Activated CD8-positive, alpha-beta T cell treated with anti-CD3 and anti-CD28 coated beads, Interleukin-2, amount 10 ng/mL, durations not matched to agents 7 days and 5 days (primary cell): ENCODE results near the gene C1QTNF9B. TPM values are rescaled to one million over a fixed set of nuclear protein-coding genes. Genes with fewer than 3 reads are reported as not detected.
"Not testable (repeated sequence)": the region's sequence is repeated elsewhere in the genome, so short reads cannot be mapped to it uniquely, and the experiment has no call there.

Source experiments
- ATAC-seq: fragments of 150-1000 bp; cut with Tn5 transposase; one replicate; pipeline ENCODE4 v1.10.0; 2021; ENCODE audit warnings: moderate library complexity
- CTCF ChIA-PET: fragments of 350-600 bp; sonication (Branson Sonifier 250); formaldehyde crosslinking; loops from one replicate; lab custom pipeline; 2021; ENCODE audit warnings: antibody characterized with exemption; lab: Charles Lee
- POLR2A ChIA-PET: fragments of 350-600 bp; sonication (Branson Sonifier 250); formaldehyde crosslinking; loops from one replicate; lab custom pipeline; 2021; ENCODE audit warnings: antibody characterized with exemption; lab: Charles Lee
- DNase-seq: peaks from one replicate; pipeline ENCODE4 v3.0.0-alpha.2; 2020
- H3K27ac Mint-ChIP-seq: one replicate; pipeline ENCODE4 v1.8.0; 2021; ENCODE audit warnings: mild to moderate bottlenecking, mixed read lengths
- H3K27me3 Mint-ChIP-seq: one replicate; pipeline ENCODE4 v1.8.0; 2021; ENCODE audit warnings: low read depth, mixed read lengths
- H3K36me3 Mint-ChIP-seq: one replicate; pipeline ENCODE4 v1.8.0; 2021; ENCODE audit warnings: low read depth, mixed read lengths
- H3K4me1 Mint-ChIP-seq: one replicate; pipeline ENCODE4 v1.8.0; 2021; ENCODE audit warnings: low read depth, mixed read lengths
- H3K4me3 Mint-ChIP-seq: one replicate; pipeline ENCODE4 v1.8.0; 2021; ENCODE audit warnings: mild to moderate bottlenecking, mixed read lengths
- H3K9me3 Mint-ChIP-seq: one replicate; pipeline ENCODE4 v1.8.0; 2022; ENCODE audit warnings: mixed read lengths; ENCODE audit not compliant: insufficient read depth
- total RNA-seq, 2 experiments: library from RNA; stranded (reverse); gene quantifications; one replicate each; pipeline ENCODE4 v1.2.3, GENCODE V29; 2021

Gene C1QTNF9B
- not detected for total RNA-seq

DNA sequence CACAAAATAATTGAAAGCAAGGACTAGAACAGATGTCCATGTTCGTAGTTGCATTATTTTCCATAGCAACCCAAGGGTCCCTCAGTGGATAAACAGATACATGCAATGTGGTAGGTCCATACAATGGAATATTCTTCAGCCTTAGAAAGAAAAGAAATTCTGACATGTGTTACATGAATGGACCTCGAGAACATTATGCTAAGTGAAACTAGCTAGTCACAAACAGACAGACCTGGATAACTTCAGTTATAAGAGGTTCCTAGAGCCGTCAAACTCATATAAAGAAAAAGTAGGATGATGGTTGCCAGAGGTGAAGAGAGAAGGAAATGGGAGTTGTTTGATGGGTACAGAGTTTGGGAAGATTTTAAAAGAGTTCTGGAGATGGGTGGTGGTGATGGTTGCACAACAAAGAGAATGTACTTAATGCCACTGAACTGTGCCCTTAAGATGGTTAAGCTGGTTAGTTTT, at the start of gene C1QTNF9B:
Gene C1QTNF9B, minus strand, starts transcription at position 51 of the 468 bp plus-strand sequence.
- H3K4me3 Mint-ChIP-seq, H3K9me3 Mint-ChIP-seq, ATAC-seq, H3K36me3 Mint-ChIP-seq, H3K27ac Mint-ChIP-seq, POLR2A ChIA-PET, DNase-seq: not testable (repeated sequence)
- Mint-ChIP-seq H3K27me3 (peaks cover 24% of the 10 kb centered on the region), H3K4me1 (peaks cover 11% of the 10 kb centered on the region)
- CTCF ChIA-PET: interaction anchor here (3.3 kb wide), 1 partner anchor 430 kb away, joined by 16 read pairs; no protein-coding TSS in a partner anchor

DNA sequence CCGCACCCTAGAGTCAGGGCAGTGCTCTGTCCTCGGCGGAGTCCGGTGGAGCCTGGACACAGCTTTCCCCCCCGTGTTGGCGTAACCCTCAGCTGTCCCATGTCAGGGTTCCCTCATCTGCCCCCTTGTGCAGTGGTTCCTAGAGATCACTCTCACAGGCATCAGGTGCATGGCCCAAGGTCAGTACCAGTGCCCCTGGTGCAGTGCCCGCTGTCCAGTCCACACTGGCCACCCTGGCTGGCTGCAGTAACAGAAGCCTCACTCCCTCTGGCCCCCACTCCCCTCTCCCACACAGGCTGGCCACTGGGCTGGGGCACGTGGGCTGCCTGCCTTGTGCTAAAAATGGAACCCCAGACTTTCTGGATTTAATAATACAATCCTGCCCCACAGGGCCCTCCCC, 49.6 kb upstream of the C1QTNF9B start:
- no peak for ATAC-seq
- Mint-ChIP-seq H3K4me1 (no peaks in the 10 kb centered on the region), H3K27me3 (no peaks in the 10 kb centered on the region), H3K9me3 (no peaks in the 10 kb centered on the region), H3K4me3 (no peak overlapping the region), H3K27ac (no peak overlapping the region), H3K36me3 (no peaks in the 10 kb centered on the region)
- no peak for DNase-seq
- CTCF ChIA-PET: no interaction called here
- POLR2A ChIA-PET: no interaction called here

DNA sequence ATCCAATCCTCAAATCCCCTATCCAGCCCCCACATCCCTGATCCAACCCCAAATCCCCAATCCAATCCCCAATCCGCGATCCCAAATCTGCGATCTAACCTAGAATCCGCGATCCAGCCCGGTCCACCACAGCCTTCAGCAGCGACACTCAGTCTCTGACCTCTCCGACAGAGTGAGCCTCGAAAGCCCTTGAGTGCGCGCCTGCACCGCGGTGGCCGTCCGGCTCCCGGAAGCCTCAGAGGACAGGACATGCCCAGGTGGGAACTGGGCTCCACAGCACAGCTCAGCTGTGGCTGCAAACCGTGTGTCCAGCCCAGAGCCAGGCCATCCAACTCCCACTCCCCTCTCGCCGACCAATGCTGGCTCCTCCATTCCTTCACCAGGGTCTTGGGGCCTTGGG, 48.8 kb upstream of the C1QTNF9B start:
- Mint-ChIP-seq H3K4me3 (no peak overlapping the region), H3K27me3 (no peaks in the 10 kb centered on the region), H3K4me1 (no peaks in the 10 kb centered on the region), H3K36me3 (no peaks in the 10 kb centered on the region), H3K27ac (no peak overlapping the region), H3K9me3 (no peaks in the 10 kb centered on the region)
- DNase-seq (no peak), ATAC-seq (no peak)
- POLR2A ChIA-PET: no interaction called here
- CTCF ChIA-PET: no interaction called here

DNA sequence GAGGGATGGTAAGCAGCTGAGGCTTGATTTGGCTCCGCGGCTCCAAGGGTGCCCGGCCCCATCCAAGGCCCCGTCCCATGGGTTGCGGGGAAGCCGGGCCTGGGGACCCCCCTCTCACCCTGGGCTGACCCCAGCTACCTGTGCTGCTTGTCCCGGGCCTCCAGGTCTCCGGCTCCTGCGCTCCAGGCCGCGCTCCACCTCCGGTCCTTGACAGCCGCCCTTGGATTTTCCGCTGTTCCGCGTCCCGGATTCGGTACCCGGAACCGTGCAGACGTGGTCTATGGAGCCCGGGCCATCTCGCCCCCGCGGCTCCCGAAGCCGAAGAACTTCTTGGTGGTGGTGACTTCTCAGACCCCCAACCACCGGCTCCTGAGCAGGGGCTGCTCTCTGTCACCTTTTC, 48.3 kb upstream of the C1QTNF9B start:
- no peaks in the 10 kb centered on the region for H3K4me1 Mint-ChIP-seq
- DNase-seq (no peak), ATAC-seq (no peak)
- H3K27ac Mint-ChIP-seq: no peak overlapping the region
- ChIA-PET POLR2A (no interaction called here), CTCF (no interaction called here)
- no peaks in the 10 kb centered on the region for H3K36me3 Mint-ChIP-seq
- no peaks in the 10 kb centered on the region for H3K9me3 Mint-ChIP-seq
- H3K27me3 Mint-ChIP-seq: peaks cover 2% of the 10 kb centered on the region
- H3K4me3 Mint-ChIP-seq: no peak overlapping the region

DNA sequence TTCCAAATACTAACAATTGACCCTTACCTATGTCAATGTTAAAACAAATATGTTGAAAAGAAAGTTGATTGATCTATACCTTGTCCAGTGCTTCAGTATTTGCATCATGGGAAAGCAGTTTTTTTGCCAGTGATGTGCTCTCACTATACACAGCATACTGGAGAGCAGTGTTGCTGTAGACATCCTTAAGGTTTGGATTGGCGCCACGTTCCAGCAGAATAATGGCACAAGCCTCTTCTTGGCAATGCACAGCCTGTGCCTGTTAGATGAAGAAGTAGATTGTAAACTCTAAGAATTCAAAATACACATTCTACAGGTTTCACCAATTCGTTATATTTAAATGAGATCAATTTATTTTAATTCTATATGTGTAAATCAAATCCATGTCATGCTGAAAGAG, 43.9 kb upstream of the C1QTNF9B start:
- Mint-ChIP-seq H3K27ac (no peak overlapping the region), H3K36me3 (no peaks in the 10 kb centered on the region), H3K4me3 (no peak overlapping the region), H3K9me3 (no peaks in the 10 kb centered on the region), H3K4me1 (no peaks in the 10 kb centered on the region), H3K27me3 (peaks cover 27% of the 10 kb centered on the region)
- ChIA-PET CTCF (interaction anchor here (0.7 to 1.1 kb wide), 3 partner anchors 20 to 80 kb away, joined by 3 to 4 read pairs (median 3); no protein-coding TSS in a partner anchor), POLR2A (no interaction called here)
- DNase-seq (no peak), ATAC-seq (no peak)

DNA sequence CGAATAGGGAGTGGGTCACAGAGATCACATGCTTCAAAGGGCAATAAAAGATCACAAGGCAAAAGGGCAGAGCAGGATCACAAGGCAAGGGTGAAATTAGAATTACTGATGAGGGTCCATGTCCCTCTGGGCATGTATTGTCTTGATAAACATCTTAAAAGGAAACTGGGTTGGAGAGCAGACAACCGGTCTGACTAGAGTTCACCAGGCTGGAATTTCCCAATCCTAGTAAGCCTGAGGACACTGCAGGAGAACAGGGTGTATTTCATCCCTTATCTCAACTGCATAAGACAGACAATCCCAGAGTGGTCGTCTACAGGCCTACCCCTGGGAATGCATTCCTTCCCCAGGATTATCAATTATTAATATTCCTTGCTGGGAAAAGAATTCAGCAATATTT, 42.4 kb upstream of the C1QTNF9B start:
- H3K9me3 Mint-ChIP-seq, POLR2A ChIA-PET, H3K36me3 Mint-ChIP-seq: not testable (repeated sequence)

DNA sequence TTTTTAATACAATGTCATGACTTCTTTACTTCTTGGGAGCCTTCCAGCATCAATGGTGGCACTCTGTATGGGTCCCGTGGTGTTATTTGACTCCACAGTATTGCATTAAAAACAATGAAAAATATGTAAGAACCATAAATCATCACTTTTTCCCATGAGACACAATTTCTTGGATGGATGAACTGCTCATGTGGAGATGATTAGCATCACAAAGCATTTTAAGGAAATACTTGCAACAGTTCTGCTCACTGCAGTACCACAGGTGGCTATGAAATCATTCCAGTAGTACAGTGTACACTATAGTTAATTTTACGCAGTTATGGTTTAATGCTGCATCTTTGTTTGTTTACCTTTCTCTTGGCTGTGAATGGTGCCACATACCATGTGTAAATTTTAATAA, 37.2 kb upstream of the C1QTNF9B start:
- no peaks in the 10 kb centered on the region for H3K36me3 Mint-ChIP-seq
- no peak for DNase-seq
- CTCF ChIA-PET: no interaction called here
- H3K27me3 Mint-ChIP-seq: peaks cover 44% of the 10 kb centered on the region
- POLR2A ChIA-PET: no interaction called here
- no peak overlapping the region for H3K4me3 Mint-ChIP-seq
- no peak overlapping the region for H3K27ac Mint-ChIP-seq
- no peak for ATAC-seq
- H3K9me3 Mint-ChIP-seq: no peaks in the 10 kb centered on the region
- no peaks in the 10 kb centered on the region for H3K4me1 Mint-ChIP-seq

More for the DNA sequence above, 42.4 kb upstream of the C1QTNF9B start:
- CTCF ChIA-PET, H3K27ac Mint-ChIP-seq, H3K4me3 Mint-ChIP-seq, ATAC-seq, H3K4me1 Mint-ChIP-seq, DNase-seq: not testable (repeated sequence)
- peaks cover 34% of the 10 kb centered on the region for H3K27me3 Mint-ChIP-seq

DNA sequence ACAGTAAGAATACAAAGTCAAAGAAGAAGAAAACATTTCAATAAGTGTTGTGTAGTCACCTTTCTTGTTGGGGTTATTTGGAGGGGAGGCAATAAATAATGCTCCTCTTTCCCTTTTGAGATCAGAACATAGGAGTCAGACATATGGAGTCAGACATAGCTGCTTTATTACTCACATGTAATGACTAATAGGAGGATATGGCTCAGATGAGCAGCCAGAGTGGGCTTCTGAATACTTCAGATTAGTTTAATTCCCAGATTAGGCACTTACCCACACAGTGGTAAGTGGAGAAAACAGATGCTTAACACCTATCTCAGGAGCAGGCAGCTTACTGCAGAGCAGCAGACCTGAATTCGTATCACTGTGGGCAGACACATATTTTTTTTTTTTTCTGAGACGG, 31.7 kb upstream of the C1QTNF9B start:
- Mint-ChIP-seq H3K27me3 (peaks cover 37% of the 10 kb centered on the region), H3K27ac (no peak overlapping the region), H3K36me3 (no peaks in the 10 kb centered on the region), H3K4me3 (no peak overlapping the region), H3K9me3 (no peaks in the 10 kb centered on the region), H3K4me1 (no peaks in the 10 kb centered on the region)
- ChIA-PET POLR2A (no interaction called here), CTCF (no interaction called here)
- DNase-seq: no peak
- no peak for ATAC-seq

DNA sequence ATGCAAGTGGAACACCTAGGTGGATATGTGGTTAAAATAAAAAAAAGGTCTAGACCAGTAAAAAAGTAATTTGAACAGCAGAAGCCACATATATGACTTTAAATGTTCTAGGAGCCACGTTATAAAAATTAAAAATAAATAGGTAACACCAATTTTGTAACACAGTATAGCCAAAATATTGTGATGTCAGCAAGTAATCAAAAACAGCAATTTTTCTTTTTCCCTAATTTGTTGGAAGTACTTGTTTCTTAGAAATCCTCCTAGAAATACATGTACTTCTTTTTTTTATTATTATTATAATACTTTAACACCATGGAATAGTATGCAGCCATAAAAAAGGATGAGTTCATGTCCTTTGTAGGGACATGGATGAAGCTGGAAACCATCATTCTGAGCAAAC, 25.7 kb upstream of the C1QTNF9B start:
- ChIA-PET CTCF (interaction anchor here (0.9 to 1.5 kb wide), 2 partner anchors 97 to 306 kb away, joined by 3 to 5 read pairs; no protein-coding TSS in a partner anchor), POLR2A (no interaction called here)
- no peaks in the 10 kb centered on the region for H3K4me1 Mint-ChIP-seq
- no peaks in the 10 kb centered on the region for H3K36me3 Mint-ChIP-seq
- H3K27ac Mint-ChIP-seq: no peak overlapping the region
- no peak for DNase-seq
- no peak for ATAC-seq
- peaks cover 27% of the 10 kb centered on the region for H3K27me3 Mint-ChIP-seq
- no peaks in the 10 kb centered on the region for H3K9me3 Mint-ChIP-seq
- no peak overlapping the region for H3K4me3 Mint-ChIP-seq

DNA sequence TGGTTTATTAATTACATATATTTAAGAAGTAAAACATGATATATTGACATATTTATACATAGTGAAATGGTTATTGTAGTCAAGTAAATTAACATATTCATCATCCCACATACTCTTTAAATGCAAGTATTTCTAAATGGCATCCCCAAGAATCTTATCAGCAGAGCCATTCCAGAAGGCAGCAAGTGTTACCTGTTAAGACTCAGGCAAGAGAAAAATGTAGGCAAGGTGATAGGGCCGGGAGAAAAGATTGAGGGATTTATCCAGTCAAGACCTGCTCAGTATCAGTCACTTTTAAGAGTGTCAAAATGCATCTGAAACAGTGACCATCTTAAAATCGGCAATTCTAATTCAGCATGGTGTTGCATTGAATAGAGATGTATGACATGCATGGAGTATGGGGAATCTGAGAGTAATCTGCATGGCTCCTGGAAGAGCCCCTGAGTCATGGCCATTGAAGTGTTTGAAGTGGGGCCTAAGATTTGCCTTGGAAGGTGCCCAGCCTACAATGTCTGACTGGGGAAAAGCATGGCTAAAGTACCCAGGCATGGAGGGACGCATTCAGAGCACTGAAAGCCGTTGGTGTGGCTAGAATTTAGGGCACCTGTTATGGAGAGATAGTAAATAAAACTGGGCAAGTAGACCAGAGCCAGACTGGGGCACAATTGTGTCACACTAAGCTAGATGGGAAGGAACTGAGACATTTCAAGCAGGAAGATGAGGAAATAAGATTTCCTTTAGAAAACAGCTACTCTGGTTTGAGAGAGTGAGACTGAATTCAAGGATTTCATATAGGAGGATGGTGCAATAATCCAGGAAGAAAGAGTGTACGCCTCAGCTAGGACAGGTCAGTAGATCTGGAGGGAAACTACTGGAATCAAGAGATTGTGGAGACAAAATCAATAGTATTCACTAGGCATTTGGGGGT, 25.0 kb upstream of the C1QTNF9B start:
- Mint-ChIP-seq H3K27ac (no peak overlapping the region), H3K4me1 (no peaks in the 10 kb centered on the region), H3K9me3 (no peaks in the 10 kb centered on the region), H3K36me3 (no peaks in the 10 kb centered on the region), H3K27me3 (peaks cover 35% of the 10 kb centered on the region), H3K4me3 (no peak overlapping the region)
- ChIA-PET CTCF (interaction anchor here (0.6 to 4.3 kb wide), 13 partner anchors 8 to 306 kb away, joined by 3 to 57 read pairs (median 4); no protein-coding TSS in a partner anchor), POLR2A (no interaction called here)
- DNase-seq (no peak), ATAC-seq (no peak)

DNA sequence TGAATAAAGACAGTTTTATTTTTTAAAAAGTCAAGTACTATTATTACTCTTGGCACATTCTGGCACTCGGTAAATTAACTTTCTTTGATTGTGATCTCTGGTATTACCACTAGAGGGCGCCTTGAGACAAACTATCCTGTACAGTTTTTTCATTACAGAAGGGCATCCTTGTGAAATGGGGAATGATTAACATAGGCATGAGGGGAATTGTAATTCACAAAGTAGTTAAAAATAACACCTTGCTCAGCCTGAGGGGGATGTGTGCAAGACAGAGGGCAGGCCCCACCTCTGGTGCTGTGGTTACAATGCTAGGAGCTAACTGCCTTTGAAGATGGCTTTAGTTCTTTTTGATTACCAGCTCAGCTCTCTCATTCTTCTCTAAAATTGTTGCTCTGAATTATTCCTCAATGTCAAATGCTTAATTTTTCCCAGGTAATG, 24.2 kb upstream of the C1QTNF9B start:
- Mint-ChIP-seq H3K4me3 (no peak overlapping the region), H3K27ac (no peak overlapping the region), H3K27me3 (peaks cover 37% of the 10 kb centered on the region), H3K4me1 (no peaks in the 10 kb centered on the region), H3K36me3 (no peaks in the 10 kb centered on the region), H3K9me3 (no peaks in the 10 kb centered on the region)
- DNase-seq (peak; percentile 33), ATAC-seq (peak; percentile 49)
- ChIA-PET POLR2A (no interaction called here), CTCF (interaction anchor here (0.6 to 4.3 kb wide), 13 partner anchors 9 to 307 kb away, joined by 3 to 57 read pairs (median 4); no protein-coding TSS in a partner anchor)

DNA sequence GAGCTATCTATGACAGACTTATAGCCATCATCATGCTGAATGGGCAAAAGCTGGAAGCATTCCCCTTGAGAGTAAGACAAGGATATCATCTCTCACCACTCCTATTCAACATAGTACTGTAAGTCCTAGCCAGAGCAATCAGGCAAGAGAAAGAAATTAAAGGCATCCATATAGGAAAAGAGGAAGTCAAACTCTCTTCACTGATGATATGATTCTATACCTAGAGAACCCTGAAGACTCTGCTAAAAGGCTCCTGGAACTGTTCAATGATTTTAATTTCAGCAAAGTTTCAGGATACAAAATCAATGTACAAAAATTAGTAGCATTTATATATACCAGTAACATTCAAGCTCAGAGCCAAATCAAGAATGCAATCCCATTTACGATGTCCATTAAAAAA, 21.7 kb upstream of the C1QTNF9B start:
- H3K27me3 Mint-ChIP-seq: peaks cover 33% of the 10 kb centered on the region
- DNase-seq (no peak), ATAC-seq (no peak)
- no peaks in the 10 kb centered on the region for H3K9me3 Mint-ChIP-seq
- no peak overlapping the region for H3K4me3 Mint-ChIP-seq
- ChIA-PET CTCF (interaction anchor here (1.3 to 4.3 kb wide), 3 partner anchors 12 to 123 kb away, joined by 3 to 57 read pairs (median 4); no protein-coding TSS in a partner anchor), POLR2A (no interaction called here)
- H3K4me1 Mint-ChIP-seq: no peaks in the 10 kb centered on the region
- no peaks in the 10 kb centered on the region for H3K36me3 Mint-ChIP-seq
- H3K27ac Mint-ChIP-seq: no peak overlapping the region
